Left hindlimb (tissue), 1 donor: ENCODE results near the gene EPHA6.

Experiments
- DNase-seq: peaks from one replicate; pipeline ENCODE4 v3.0.0-alpha.2; 2018

Gene EPHA6

GRCh38 chr3:97029972-97030371, 215.6 kb downstream of the EPHA6 start:
- DNase-seq: no peak

GRCh38 chr3:97037294-97037943, 223.0 kb downstream of the EPHA6 start:
- no peak for DNase-seq

- no peak for DNase-seq
These were observed 229.0 kb downstream of the EPHA6 start for GRCh38 chr3:97043411-97043810.

GRCh38 chr3:97057365-97057764, 243.0 kb downstream of the EPHA6 start:
- no peak for DNase-seq

- DNase-seq: no peak
These were observed 244.8 kb downstream of the EPHA6 start for GRCh38 chr3:97059168-97059567.

- no peak for DNase-seq
These were observed 252.1 kb downstream of the EPHA6 start for GRCh38 chr3:97066531-97066930.

GRCh38 chr3:97070302-97070701, 255.9 kb downstream of the EPHA6 start:
- no peak for DNase-seq

GRCh38 chr3:97074546-97074945, 260.2 kb downstream of the EPHA6 start:
- no peak for DNase-seq

- no peak for DNase-seq
These were observed 262.3 kb downstream of the EPHA6 start for GRCh38 chr3:97076673-97077072.

GRCh38 chr3:97089621-97090020, 275.2 kb downstream of the EPHA6 start:
- DNase-seq: no peak

GRCh38 chr3:97102641-97103040, 288.2 kb downstream of the EPHA6 start:
- no peak for DNase-seq

GRCh38 chr3:97105989-97106651, 291.7 kb downstream of the EPHA6 start:
- no peak for DNase-seq

GRCh38 chr3:97106652-97106989, 292.2 kb downstream of the EPHA6 start:
- DNase-seq: no peak

- DNase-seq: no peak
These were observed 293.7 kb downstream of the EPHA6 start for GRCh38 chr3:97108136-97108535.

GRCh38 chr3:97111244-97111643, 296.9 kb downstream of the EPHA6 start:
- DNase-seq: no peak

GRCh38 chr3:97121386-97121785, 307.0 kb downstream of the EPHA6 start:
- DNase-seq: no peak

- DNase-seq: no peak
These were observed 311.6 kb downstream of the EPHA6 start for GRCh38 chr3:97125902-97126499.

- DNase-seq: no peak
These were observed 317.1 kb downstream of the EPHA6 start for GRCh38 chr3:97131476-97131875.

- no peak for DNase-seq
These were observed 324.6 kb downstream of the EPHA6 start for GRCh38 chr3:97138914-97139541.

GRCh38 chr3:97148931-97149330, 334.5 kb downstream of the EPHA6 start:
- no peak for DNase-seq

GRCh38 chr3:97161169-97161568, 346.8 kb downstream of the EPHA6 start:
- no peak for DNase-seq

GRCh38 chr3:97177242-97177641, 362.8 kb downstream of the EPHA6 start:
- DNase-seq: no peak

- DNase-seq: no peak
These were observed 367.3 kb downstream of the EPHA6 start for GRCh38 chr3:97181704-97182103.

- DNase-seq: no peak
These were observed 373.4 kb downstream of the EPHA6 start for GRCh38 chr3:97187771-97188170.
